ENCODE results near the gene GALNT18.

- TF ChIP-seq, protein P1, sequence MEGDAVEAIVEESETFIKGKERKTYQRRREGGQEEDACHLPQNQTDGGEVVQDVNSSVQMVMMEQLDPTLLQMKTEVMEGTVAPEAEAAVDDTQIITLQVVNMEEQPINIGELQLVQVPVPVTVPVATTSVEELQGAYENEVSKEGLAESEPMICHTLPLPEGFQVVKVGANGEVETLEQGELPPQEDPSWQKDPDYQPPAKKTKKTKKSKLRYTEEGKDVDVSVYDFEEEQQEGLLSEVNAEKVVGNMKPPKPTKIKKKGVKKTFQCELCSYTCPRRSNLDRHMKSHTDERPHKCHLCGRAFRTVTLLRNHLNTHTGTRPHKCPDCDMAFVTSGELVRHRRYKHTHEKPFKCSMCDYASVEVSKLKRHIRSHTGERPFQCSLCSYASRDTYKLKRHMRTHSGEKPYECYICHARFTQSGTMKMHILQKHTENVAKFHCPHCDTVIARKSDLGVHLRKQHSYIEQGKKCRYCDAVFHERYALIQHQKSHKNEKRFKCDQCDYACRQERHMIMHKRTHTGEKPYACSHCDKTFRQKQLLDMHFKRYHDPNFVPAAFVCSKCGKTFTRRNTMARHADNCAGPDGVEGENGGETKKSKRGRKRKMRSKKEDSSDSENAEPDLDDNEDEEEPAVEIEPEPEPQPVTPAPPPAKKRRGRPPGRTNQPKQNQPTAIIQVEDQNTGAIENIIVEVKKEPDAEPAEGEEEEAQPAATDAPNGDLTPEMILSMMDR (conservative IDR thresholded peaks at IDR 0.05): no peak
- no peak for TF ChIP-seq EZH2 (IDR thresholded peaks at IDR 0.05; ENCODE audit: low read depth)
Measured at GRCh38 chr11:11302565-11302964, 319.2 kb downstream of the GALNT18 start.
